ENCODE data around the gene SND1.

SND1 gene

GRCh38 chr7:128022631-128023532 lies 370.9 kb downstream of the SND1 start:
- peak; percentile 81 for DNase-seq (ENCODE audit: low read depth)
- TF ChIP-seq CTCF (conservative IDR thresholded peaks at IDR 0.05; ENCODE audit: low read length) = no peak
- no peak overlapping the region for H3K4me3 ChIP-seq (ENCODE audit: low read length)

- TF ChIP-seq CTCF (conservative IDR thresholded peaks at IDR 0.05; ENCODE audit: low read length) = no peak
- no peak overlapping the region for H3K4me3 ChIP-seq (ENCODE audit: low read length)
- DNase-seq (ENCODE audit: low read depth) = no peak
These were observed 372.2 kb downstream of the SND1 start for GRCh38 chr7:128024151-128024550.

- H3K4me3 ChIP-seq (ENCODE audit: low read length) = no peak overlapping the region
- TF ChIP-seq CTCF (conservative IDR thresholded peaks at IDR 0.05; ENCODE audit: low read length) = no peak
- DNase-seq (ENCODE audit: low read depth) = peak; percentile 34
These were observed 373.4 kb downstream of the SND1 start for GRCh38 chr7:128025380-128025779.

- no peak for TF ChIP-seq CTCF (conservative IDR thresholded peaks at IDR 0.05; ENCODE audit: low read length)
- H3K4me3 ChIP-seq (ENCODE audit: low read length) = no peak overlapping the region
- DNase-seq (ENCODE audit: low read depth) = no peak
These were observed 373.8 kb downstream of the SND1 start for GRCh38 chr7:128025819-128026218.

- no peak for DNase-seq (ENCODE audit: low read depth)
- no peak overlapping the region for H3K4me3 ChIP-seq (ENCODE audit: low read length)
- no peak for TF ChIP-seq CTCF (conservative IDR thresholded peaks at IDR 0.05; ENCODE audit: low read length)
These were observed 374.6 kb downstream of the SND1 start for GRCh38 chr7:128026551-128026950.

- H3K4me3 ChIP-seq (ENCODE audit: low read length) = no peak overlapping the region
- DNase-seq (ENCODE audit: low read depth) = no peak
These were observed 375.5 kb downstream of the SND1 start for GRCh38 chr7:128027485-128027980.

More at GRCh38 chr7:128027485-128027980, 375.5 kb downstream of the SND1 start:
- no peak for TF ChIP-seq CTCF (conservative IDR thresholded peaks at IDR 0.05; ENCODE audit: low read length)
